ENCODE measurements around the gene EPN1. TPM values are rescaled to one million over a fixed set of nuclear protein-coding genes. Genes with fewer than 3 reads are reported as not detected.

The EPN1 gene
- total and polyA plus RNA-seq, 9 of the 15 experiments (the other 6 are each of a cell fraction or from before 2014, with no cell fraction given) = 0.08 to 138 (median 12.7) TPM

DNA sequence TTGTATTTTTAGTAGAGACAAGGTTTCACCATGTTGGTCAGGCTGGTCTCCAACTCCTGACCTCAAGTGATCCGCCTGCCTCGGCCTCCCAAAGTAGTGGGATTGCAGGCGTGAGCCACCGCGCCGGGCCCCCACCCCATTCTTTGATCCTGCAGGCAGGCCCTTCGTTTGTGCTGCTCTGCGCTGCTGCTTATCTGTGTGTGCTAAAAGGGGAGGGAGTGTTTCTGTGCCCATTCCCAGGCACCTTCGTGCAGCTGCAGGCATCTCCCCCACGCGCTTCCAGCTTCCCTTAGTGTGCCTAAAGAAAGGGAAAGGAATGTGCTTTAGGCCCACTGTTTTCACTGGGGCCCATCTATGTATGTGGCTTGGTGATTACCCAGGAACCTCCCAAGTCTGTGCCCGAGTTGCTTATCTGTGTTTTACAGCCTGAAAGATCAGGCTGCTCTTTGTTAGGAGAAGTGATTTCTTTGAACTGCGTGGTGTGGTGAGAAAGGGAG is 27.2 kb downstream of the EPN1 start (continued):
- TF ChIP-seq ZNF699 (CRISPR knock-in tag; IDR thresholded peaks at IDR 0.05; ENCODE audit: insufficient replicate concordance) (no peak), PBX2 (CRISPR knock-in tag; IDR thresholded peaks at IDR 0.05; ENCODE audit: low read depth) (no peak), PBX2 (tag; conservative IDR thresholded peaks at IDR 0.05; ENCODE audit: low read depth) (no peak), CSDE1 (IDR thresholded peaks at IDR 0.05) (no peak), POLR2AphosphoS5 (IDR thresholded peaks at IDR 0.05; ENCODE audit: control insufficient read depth, insufficient read depth, low read depth, low read length) (peak; percentile 92), CHD2 (IDR thresholded peaks at IDR 0.05; ENCODE audit: low read depth, low read length) (no peak), ATF3 (IDR thresholded peaks at IDR 0.05) (no peak), ATF3 (CRISPR knock-in tag; conservative IDR thresholded peaks at IDR 0.05) (no peak), ZNF121 (CRISPR knock-in tag; conservative IDR thresholded peaks at IDR 0.05) (no peak), BRD9 (IDR thresholded peaks at IDR 0.05; ENCODE audit: low read depth, partially characterized antibody) (no peak), DNMT1 (IDR thresholded peaks at IDR 0.05) (no peak), SNRNP70 (optimal IDR thresholded peaks at IDR 0.05; ENCODE audit: low read depth, low read length) (no peak), ZNF644 (tag; IDR thresholded peaks at IDR 0.05; ENCODE audit: low read depth) (peak; percentile 65; the same call in 1 of the 2 replicates), ZNF766 (CRISPR knock-in tag; conservative IDR thresholded peaks at IDR 0.05) (peak; percentile 76), ETS2 (tag; IDR thresholded peaks at IDR 0.05; ENCODE audit: borderline replicate concordance, poor library complexity, severe bottlenecking) (no peak), ZSCAN29 (IDR thresholded peaks at IDR 0.05) (no peak), PCBP2 (IDR thresholded peaks at IDR 0.05; ENCODE audit: low read depth, low read length, poor library complexity, severe bottlenecking) (no peak), MEF2D (tag; conservative IDR thresholded peaks at IDR 0.05; ENCODE audit: low read depth) (no peak), GMEB1 (CRISPR knock-in tag; IDR thresholded peaks at IDR 0.05) (no peak), RUNX1 (IDR thresholded peaks at IDR 0.05; ENCODE audit: low read depth) (0 out of 2 replicates have a peak, but pooled peaks have one; percentile 45), ZNF695 (CRISPR knock-in tag; IDR thresholded peaks at IDR 0.05) (no peak), ZNF584 (CRISPR knock-in tag; IDR thresholded peaks at IDR 0.05; ENCODE audit: low read depth) (0 out of 2 replicates have a peak, but pooled peaks have one; percentile 67)
- TF ChIP-seq, protein P1, sequence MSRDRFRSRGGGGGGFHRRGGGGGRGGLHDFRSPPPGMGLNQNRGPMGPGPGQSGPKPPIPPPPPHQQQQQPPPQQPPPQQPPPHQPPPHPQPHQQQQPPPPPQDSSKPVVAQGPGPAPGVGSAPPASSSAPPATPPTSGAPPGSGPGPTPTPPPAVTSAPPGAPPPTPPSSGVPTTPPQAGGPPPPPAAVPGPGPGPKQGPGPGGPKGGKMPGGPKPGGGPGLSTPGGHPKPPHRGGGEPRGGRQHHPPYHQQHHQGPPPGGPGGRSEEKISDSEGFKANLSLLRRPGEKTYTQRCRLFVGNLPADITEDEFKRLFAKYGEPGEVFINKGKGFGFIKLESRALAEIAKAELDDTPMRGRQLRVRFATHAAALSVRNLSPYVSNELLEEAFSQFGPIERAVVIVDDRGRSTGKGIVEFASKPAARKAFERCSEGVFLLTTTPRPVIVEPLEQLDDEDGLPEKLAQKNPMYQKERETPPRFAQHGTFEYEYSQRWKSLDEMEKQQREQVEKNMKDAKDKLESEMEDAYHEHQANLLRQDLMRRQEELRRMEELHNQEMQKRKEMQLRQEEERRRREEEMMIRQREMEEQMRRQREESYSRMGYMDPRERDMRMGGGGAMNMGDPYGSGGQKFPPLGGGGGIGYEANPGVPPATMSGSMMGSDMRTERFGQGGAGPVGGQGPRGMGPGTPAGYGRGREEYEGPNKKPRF (IDR thresholded peaks at IDR 0.05; ENCODE audit: low read depth, low read length) = no peak
